Suprapubic skin (tissue), 4 donors: Measurements from ENCODE around the gene DUS1L.

ENCODE experiments used
- CTCF ChIP-seq, 2 donors: fragments of 200-600 bp in 1 of 2; fragments of 450-650 bp in 1 of 2; sonication (generic) in 1 of 2; IDR thresholded peaks; one replicate each; pipeline ENCODE4 v1.5.1; 2016 to 2019; ENCODE audit warnings: antibody characterized with exemption in 2 of 2, mild to moderate bottlenecking in 1 of 2, moderate library complexity in 1 of 2
- EP300 ChIP-seq: sonication (generic); formaldehyde crosslinking; IDR thresholded peaks from one replicate; pipeline ENCODE4 v1.6.1; 2017; ENCODE audit warnings: antibody characterized with exemption
- POLR2A ChIP-seq, 2 donors: fragments of 450-650 bp; IDR thresholded peaks; one replicate each; pipeline ENCODE4 v1.6.1; 2017; ENCODE audit warnings: antibody characterized with exemption in 2 of 2, mild to moderate bottlenecking in 2 of 2, moderate library complexity in 2 of 2
- POLR2AphosphoS5 ChIP-seq, 3 donors: sonication (generic); formaldehyde crosslinking; IDR thresholded peaks; one replicate each; pipeline ENCODE4 v1.6.1; 2017; ENCODE audit warnings: antibody characterized with exemption in 3 of 3

DNA sequence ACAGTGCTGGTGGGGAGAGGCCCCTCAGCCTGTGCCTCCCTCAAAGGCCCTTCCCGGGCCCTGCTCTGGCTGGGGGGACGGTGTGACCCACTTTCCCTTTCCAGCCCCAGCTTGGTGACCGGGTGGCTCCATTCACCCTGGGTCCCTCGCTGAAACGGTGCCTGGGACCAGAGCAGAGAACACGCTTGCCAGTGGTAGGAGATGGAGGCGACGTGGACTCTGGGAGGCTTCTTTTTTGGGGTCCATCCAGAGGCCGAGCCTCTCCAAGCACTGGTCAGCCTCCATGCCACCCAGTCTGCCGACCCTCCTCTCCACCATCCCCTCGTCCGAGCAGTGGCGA lies 50.7 kb downstream of the DUS1L start:
- no peak for TF ChIP-seq POLR2AphosphoS5 (IDR thresholded peaks at IDR 0.05)
- TF ChIP-seq POLR2A (IDR thresholded peaks at IDR 0.05), result no peak
- no peak for TF ChIP-seq CTCF (IDR thresholded peaks at IDR 0.05)
- no peak for TF ChIP-seq EP300
